Left ventricle myocardium superior (tissue), 1 donor: ENCODE data around the gene ZCCHC7. TPM values are rescaled to one million over a fixed set of nuclear protein-coding genes. Genes with fewer than 3 reads are reported as not detected.

ENCODE experiments used
- ATAC-seq: fragments of 200-7000 bp; cut with Tn5 transposase; one replicate; pipeline ENCODE4 v1.9.1; 2020; ENCODE audit warnings: mild to moderate bottlenecking, moderate library complexity
- DNase-seq: peaks from one replicate; pipeline ENCODE4 v3.0.0-alpha.2; 2020
- intact Hi-C: fragments of 100-400 bp; cut with micrococcal nuclease; formaldehyde crosslinking; loops from one replicate; pipeline ENCODE4 v1.11.0; 2022
- total RNA-seq: library from RNA; stranded (reverse); fragmentation: NEBNext Ultra II Directional; extraction: Animal tissue kit (Norgen Biotek cat#: 25700); gene quantifications from one replicate; pipeline ENCODE4 v1.2.1, GENCODE V29; 2021
- donor health status: DM: no; HTN: yes; CAD: no; lungs with severe emphysema.

ZCCHC7 gene
- total RNA-seq, 1 donor from 2014 or later: 9.0 TPM

DNA sequence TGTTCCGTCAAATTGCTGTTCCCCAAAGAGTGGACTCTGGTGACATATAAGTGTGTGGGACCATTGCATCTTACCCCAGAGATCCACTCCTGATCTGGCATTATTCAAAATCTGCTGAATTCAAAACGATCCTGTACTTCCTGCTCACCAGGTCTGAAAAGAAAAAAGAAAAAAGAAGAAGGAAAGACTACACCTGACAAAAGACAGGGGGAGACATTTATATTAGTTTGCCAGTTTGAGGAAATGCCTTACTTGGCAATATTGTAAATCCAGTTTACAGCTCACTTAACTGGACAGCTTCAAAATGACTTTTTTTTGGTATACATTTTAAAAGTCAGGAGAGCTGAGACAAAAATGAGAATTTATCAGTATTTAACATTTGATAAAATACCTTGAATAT lies 287.1 kb downstream of the ZCCHC7 start:
- no peak for ATAC-seq
- DNase-seq: no peak
- intact Hi-C loops: no loop called here

Other genes starting within 250 kb of the ZCCHC7 start
- not detected for gene PAX5, start 86.3 kb upstream of the ZCCHC7 start, total RNA-seq